ENCODE data around the gene TSC22D2.
"Not testable (repeated sequence)": the region's sequence is repeated elsewhere in the genome, so short reads cannot be mapped to it uniquely, and the experiment has no call there.

TSC22D2 gene

GRCh38 chr3:150495149-150495548 is 87.1 kb downstream of the TSC22D2 start:
- no peak for DNase-seq (ENCODE audit: low read depth)
- H3K4me3 ChIP-seq (ENCODE audit: low read depth, low read length) = no peak overlapping the region
- in situ Hi-C loops (cut with HindIII; ENCODE audit: low sequenced_read_pairs) = no loop called here
- no peak for TF ChIP-seq CTCF (IDR thresholded peaks at IDR 0.05; ENCODE audit: low read depth, low read length, missing control alignments)

DNA sequence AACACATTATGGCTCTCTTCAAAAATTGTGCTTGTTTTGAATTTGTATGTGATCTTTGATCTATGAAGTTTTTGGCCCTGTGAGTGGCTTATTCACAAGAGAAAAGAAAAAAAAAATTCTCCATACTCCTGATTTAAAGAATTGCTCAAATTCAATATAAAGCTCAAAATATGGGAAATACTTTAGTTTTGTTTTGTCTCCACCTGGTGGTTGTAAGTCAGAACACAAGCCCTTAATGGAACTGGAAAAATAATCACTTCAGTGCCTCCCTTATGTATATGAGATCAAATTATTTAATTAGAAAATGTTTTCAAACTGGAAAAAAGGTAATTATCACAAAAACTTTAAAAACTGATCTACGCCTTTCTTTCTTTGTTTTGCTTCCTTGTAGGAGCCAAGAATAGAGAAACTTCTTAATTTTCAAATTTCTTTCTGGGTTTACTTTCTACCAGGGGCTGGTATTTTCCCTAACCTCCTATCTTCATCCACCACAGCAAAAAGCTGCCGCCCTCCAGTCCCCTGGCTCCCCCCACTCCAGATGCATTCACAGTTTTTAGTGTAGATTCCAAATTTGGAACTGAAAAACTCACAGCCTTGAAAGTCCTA is 87.6 kb downstream of the TSC22D2 start:
- no peak overlapping the region for H3K4me3 ChIP-seq (ENCODE audit: low read depth, low read length)
- in situ Hi-C loops (cut with HindIII; ENCODE audit: low sequenced_read_pairs) = no loop called here
- TF ChIP-seq CTCF (IDR thresholded peaks at IDR 0.05; ENCODE audit: low read depth, low read length, missing control alignments) = peak; percentile 47
- peak; percentile 45 for DNase-seq (ENCODE audit: low read depth)

GRCh38 chr3:150497956-150498355 is 89.9 kb downstream of the TSC22D2 start:
- DNase-seq (ENCODE audit: low read depth) = no peak
- no peak for TF ChIP-seq CTCF (IDR thresholded peaks at IDR 0.05; ENCODE audit: low read depth, low read length, missing control alignments)
- in situ Hi-C loops (cut with HindIII; ENCODE audit: low sequenced_read_pairs) = no loop called here
- no peak overlapping the region for H3K4me3 ChIP-seq (ENCODE audit: low read depth, low read length)

GRCh38 chr3:150500960-150501359 is 92.9 kb downstream of the TSC22D2 start:
- in situ Hi-C loops (cut with HindIII; ENCODE audit: low sequenced_read_pairs); H3K4me3 ChIP-seq (ENCODE audit: low read depth, low read length); DNase-seq (ENCODE audit: low read depth): not testable (repeated sequence)

DNA sequence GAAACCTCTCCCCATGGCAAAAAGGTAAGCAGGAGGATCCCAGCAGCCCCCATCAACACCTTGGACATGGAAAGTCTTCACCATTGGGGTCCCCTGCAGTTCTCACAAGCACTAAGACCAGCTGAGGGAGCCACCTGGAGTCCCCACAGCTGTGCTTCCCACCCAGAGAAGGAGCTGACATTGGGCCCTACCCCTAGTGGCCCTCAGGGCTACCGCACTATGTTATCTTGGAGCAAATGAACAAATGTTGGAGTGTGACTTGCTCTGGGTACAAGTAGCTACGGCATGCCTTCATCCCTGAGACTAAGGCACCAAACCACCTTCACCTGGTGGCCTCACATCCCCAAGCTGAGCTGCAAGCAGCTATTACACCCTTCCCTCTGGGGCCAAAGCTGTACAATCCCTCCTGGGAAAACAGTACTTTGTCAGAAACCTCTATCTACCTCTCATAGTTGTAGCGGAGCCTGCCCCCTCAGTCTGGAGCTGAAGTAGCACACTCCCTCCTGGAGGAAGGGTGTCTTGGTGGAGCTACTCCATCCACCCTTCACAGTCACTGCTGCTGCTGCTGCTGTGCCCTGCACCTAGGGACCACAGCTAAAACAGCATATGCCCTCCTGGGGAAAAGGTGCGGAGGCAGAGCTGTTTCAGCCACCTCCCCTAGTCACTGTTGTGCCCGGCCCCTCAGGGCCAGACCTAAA is 95.5 kb downstream of the TSC22D2 start:
- in situ Hi-C loops (cut with HindIII; ENCODE audit: low sequenced_read_pairs) = no loop called here

DNA sequence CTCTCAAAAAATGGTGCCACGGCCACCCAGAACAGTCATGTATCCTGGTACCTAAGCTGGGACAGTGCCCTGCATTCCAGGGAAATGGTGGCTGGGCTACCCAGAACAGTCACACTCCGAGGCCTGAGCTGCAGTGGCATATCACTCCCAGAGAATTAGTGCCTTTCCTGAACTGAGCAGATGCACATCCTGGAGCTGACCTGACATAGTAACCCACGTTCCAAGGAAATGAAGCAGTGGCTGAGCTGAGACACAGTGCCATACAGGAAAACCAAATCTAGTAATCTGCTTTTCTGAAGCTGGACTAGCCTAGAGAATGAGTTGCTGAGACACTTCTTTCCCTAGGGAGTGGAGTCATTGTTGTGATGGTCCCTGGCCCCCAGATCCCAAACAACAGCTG is 96.4 kb downstream of the TSC22D2 start:
- no peak overlapping the region for H3K4me3 ChIP-seq (ENCODE audit: low read depth, low read length)
- no peak for TF ChIP-seq CTCF (IDR thresholded peaks at IDR 0.05; ENCODE audit: low read depth, low read length, missing control alignments)
- in situ Hi-C loops (cut with HindIII; ENCODE audit: low sequenced_read_pairs) = no loop called here
- no peak for DNase-seq (ENCODE audit: low read depth)

More for the DNA sequence above, 95.5 kb downstream of the TSC22D2 start:
- no peak overlapping the region for H3K4me3 ChIP-seq (ENCODE audit: low read depth, low read length)
- no peak for DNase-seq (ENCODE audit: low read depth)
- no peak for TF ChIP-seq CTCF (IDR thresholded peaks at IDR 0.05; ENCODE audit: low read depth, low read length, missing control alignments)

DNA sequence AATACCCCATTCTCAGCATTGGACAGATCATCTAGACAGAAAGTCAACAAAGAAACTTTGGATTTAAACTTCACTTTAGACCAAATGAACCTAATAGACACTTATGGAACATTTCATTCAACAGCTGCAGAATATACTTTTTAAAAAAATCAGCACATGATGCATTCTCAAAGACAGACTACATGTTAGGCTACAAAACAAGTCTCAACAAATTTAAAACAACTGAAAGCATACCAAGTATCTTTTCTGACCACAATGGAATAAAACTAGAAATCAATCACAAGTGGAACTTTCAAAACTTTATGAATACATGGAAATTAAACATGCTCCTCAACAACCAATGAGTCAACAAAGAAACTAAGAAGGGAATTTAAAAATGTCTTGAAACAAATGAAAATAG is 100.3 kb downstream of the TSC22D2 start:
- in situ Hi-C loops (cut with HindIII; ENCODE audit: low sequenced_read_pairs) = no loop called here
- TF ChIP-seq CTCF (IDR thresholded peaks at IDR 0.05; ENCODE audit: low read depth, low read length, missing control alignments) = no peak

More for the DNA sequence above, 100.3 kb downstream of the TSC22D2 start:
- H3K4me3 ChIP-seq (ENCODE audit: low read depth, low read length) = no peak overlapping the region
- no peak for DNase-seq (ENCODE audit: low read depth)
